Measurements from ENCODE around the gene YWHAQ.

DNA sequence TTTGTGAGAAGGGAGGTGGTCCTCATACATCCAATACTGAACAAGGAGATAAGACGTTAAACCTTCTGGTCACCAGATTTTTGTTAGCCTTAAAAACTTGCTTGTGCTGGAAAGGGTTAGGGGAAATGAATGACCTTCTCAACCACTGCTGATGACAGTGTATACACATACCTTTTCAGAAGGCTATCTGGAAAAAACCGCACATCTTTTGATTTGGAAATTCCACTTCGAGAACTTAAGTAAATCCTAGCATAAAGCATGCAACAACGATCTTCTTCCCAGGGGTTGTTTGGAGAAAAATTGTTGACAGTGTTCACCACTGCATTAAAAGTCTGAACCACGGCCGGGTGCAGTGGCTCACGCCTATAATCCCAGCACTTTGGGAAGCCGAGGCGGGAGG, 7.6 kb downstream of the YWHAQ start:
- TF ChIP-seq, protein P1, sequence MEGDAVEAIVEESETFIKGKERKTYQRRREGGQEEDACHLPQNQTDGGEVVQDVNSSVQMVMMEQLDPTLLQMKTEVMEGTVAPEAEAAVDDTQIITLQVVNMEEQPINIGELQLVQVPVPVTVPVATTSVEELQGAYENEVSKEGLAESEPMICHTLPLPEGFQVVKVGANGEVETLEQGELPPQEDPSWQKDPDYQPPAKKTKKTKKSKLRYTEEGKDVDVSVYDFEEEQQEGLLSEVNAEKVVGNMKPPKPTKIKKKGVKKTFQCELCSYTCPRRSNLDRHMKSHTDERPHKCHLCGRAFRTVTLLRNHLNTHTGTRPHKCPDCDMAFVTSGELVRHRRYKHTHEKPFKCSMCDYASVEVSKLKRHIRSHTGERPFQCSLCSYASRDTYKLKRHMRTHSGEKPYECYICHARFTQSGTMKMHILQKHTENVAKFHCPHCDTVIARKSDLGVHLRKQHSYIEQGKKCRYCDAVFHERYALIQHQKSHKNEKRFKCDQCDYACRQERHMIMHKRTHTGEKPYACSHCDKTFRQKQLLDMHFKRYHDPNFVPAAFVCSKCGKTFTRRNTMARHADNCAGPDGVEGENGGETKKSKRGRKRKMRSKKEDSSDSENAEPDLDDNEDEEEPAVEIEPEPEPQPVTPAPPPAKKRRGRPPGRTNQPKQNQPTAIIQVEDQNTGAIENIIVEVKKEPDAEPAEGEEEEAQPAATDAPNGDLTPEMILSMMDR (IDR thresholded peaks at IDR 0.05) = no peak
- TF ChIP-seq POLR2A (IDR thresholded peaks at IDR 0.05) = no peak
- TF ChIP-seq POLR2AphosphoS5 (IDR thresholded peaks at IDR 0.05) = no peak
- no peak for TF ChIP-seq EP300 (IDR thresholded peaks at IDR 0.05)
